Activated CD4-positive, alpha-beta T cell treated with anti-CD3 and anti-CD28 coated beads, Interleukin-2, Interleukin-4, amounts not matched to agents 100 ng/mL and 50 ng/mL, durations not matched to agents 16 hours and 8 hours (primary cell): ENCODE data around the gene BRIP1.
"Not testable (repeated sequence)": the region's sequence is repeated elsewhere in the genome, so short reads cannot be mapped to it uniquely, and the experiment has no call there.

ENCODE experiments used
- DNase-seq: peaks from one replicate; pipeline ENCODE4 v3.0.0-alpha.2; 2020; ENCODE audit warnings: low spot score

Gene BRIP1

DNA sequence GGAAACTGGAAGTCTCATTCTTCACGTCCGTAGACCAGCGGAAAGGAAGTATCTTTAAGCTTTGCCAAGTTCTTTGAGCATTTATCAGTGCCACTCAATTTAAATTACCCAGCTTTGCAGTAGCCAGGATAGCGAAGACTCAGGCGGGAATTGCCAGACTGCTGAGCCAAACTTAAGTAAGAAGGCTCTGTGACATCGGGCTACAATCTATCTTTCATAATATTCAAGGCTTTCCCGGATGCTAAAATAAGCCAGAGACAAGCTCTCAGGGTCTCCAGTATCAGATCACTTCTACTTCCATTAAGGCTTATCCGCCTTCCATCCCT lies 436 bp upstream of the BRIP1 start:
- DNase-seq = no peak

DNA sequence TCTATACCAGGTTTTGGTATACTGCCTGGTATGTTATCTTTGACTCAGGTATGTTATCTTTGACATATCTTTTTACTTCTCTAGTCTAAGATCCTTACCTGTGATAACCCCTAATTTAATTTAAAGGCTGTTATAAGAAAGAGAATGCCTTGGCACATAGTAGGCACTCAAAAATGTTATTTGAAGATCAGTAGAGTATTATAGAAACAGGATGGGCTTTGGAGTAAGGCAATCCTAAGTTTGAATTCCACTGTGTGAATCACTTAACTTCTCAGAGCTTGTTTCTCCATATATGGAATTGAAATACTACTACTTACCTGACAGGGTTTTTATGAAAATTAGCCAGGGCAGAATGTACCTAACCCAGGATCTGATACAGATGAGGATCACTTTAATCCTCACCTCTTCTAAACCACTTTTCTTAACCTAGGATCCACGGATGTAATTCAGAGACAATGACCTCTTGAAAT lies 1.2 kb downstream of the BRIP1 start:
- DNase-seq = no peak

GRCh38 chr17:61860397-61860796 lies 2.9 kb downstream of the BRIP1 start:
- DNase-seq = not testable (repeated sequence)

- no peak for DNase-seq
Observed at GRCh38 chr17:61856035-61856434, 7.3 kb downstream of the BRIP1 start.

- no peak for DNase-seq
Observed at GRCh38 chr17:61852857-61853256, 10.5 kb downstream of the BRIP1 start.

DNA sequence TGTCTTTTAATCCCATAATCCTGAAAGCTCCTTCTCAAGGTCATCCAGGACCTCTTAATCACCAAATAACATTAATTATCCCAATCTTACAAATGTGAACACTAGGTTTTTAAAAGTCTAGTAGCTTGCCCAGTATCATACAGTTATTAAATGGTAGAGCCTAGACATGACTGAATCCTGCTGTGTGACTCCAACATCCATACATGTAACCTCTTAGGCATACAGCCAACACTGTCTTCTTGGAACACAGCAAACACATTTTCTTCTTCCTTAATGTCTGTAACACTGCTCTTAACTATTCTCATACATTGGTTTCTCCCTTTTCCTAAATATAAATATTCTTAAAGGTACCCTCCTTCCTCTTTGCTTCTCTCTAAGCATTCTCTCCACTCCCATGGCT lies 13.7 kb downstream of the BRIP1 start:
- DNase-seq = no peak

- no peak for DNase-seq
Observed at GRCh38 chr17:61848896-61849295, 14.4 kb downstream of the BRIP1 start.

DNA sequence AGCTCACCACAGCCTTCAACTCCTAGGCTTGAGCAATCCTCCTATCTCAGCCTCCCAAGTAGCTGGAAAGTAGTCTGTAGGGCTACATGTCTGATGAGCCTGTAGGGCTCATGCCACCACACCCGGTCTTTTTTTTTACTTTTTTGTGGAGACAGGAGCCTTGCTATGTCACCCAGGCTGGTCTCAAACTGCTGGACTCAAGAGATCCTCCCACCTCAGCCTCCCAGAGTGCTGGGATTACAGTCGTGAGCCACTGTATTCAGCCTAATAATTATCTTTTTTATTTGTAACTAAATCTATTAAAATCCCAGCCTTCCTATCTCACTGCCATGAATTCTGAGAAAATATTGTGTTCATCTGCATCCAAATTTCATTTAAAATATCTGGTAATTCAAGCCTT lies 15.1 kb downstream of the BRIP1 start:
- DNase-seq = no peak

- DNase-seq = no peak
Observed at GRCh38 chr17:61847659-61848058, 15.7 kb downstream of the BRIP1 start.

GRCh38 chr17:61846761-61847375 lies 16.5 kb downstream of the BRIP1 start:
- DNase-seq = no peak

- DNase-seq = no peak
Observed at GRCh38 chr17:61846088-61846487, 17.2 kb downstream of the BRIP1 start.

DNA sequence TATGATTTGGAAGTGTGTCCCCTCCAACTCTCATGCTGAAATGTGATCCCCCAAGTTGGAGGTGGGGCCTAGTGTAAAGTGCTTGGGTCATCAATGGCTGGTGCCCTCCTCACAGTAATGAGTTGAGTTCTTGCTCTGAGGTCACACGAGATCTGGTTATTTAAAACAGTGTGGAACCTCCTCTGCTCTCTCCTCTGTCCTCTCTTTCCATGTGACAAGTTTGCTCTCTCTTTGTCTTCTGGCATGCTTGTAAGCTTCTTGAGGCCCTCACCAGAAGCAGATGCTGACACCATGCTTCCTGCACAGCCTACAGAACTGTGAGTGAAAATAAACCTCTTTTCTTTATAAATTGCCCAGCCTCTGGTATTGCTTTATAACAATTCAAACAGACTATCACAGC lies 19.9 kb downstream of the BRIP1 start:
- DNase-seq = no peak

DNA sequence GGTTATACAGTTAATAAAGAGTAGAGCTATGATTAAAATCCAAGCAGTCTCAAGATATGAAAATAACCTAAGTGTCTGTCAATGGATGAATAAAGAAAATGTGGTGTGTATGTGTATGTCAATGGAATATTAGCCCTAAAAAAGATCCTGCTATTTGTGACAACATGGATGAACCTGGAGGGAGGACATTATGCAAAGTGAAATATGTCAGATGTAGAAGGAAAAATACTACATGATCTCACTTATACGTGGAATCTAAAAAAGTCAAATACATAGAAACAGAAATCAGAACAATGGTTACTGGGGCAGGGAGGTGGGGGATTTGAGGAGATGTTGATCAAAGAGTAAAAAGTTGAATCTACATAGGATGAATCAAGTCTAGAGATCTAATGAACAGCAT lies 20.4 kb downstream of the BRIP1 start:
- no peak for DNase-seq

DNA sequence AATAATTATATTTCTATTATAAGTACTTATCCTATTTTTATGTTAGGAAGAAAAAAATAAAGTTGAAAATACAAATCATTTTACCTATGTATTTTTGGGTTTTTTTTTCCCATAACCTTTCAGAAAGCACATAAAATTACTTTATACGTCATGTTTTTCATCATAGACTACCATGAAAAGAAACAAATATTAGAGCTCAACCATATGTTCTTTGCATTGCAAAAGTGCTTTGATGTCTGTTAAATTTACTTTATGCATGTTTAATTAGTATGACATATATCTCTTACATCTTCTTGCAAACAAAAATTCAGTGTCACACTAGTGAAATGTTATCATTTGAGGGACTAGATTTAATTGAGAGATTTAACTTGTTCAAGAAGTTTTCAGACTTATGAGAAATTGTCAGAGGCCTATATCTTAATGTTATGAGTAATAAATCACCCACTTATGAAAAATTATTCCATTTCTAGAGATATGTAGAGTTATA lies 24.0 kb downstream of the BRIP1 start:
- DNase-seq = no peak

DNA sequence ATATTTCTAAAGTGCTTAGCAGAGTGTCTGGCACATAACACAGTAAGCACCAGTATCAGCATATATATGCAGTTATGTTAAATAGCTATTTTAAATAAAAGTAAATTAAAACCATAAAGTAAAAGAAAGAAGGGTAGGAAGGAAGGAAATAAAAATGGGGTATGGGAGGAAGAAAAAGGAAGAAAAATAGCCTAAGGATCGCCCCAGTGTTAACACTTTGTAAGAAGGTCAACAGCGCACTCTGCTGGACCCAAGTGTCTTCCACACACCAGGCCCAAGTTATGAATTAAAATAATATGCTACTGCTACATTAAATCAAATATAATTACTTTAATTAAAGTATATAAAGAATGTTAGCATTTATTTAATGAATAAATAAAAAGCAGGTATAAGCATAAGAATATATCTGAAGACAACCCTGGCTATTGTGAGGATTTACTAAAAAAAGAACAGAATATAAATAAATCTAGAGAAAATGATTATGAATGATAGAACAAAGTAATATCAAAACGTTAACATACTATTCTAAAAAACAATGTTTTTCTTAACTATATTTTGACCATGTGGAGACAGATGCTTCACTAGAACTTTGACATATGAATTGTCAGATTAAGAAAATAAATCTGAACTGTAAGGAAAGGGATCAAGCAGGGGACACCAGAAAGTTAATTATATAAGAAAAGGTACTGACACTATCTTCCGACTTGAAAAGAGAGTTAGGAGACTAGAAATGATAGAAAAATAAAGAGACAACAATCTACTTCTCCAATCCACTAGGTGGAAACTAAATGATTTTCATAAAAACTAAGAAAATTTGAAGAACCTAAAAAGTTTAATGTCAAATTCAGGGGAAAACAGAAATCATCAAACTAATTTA lies 25.9 kb downstream of the BRIP1 start:
- peak; percentile 53 for DNase-seq

DNA sequence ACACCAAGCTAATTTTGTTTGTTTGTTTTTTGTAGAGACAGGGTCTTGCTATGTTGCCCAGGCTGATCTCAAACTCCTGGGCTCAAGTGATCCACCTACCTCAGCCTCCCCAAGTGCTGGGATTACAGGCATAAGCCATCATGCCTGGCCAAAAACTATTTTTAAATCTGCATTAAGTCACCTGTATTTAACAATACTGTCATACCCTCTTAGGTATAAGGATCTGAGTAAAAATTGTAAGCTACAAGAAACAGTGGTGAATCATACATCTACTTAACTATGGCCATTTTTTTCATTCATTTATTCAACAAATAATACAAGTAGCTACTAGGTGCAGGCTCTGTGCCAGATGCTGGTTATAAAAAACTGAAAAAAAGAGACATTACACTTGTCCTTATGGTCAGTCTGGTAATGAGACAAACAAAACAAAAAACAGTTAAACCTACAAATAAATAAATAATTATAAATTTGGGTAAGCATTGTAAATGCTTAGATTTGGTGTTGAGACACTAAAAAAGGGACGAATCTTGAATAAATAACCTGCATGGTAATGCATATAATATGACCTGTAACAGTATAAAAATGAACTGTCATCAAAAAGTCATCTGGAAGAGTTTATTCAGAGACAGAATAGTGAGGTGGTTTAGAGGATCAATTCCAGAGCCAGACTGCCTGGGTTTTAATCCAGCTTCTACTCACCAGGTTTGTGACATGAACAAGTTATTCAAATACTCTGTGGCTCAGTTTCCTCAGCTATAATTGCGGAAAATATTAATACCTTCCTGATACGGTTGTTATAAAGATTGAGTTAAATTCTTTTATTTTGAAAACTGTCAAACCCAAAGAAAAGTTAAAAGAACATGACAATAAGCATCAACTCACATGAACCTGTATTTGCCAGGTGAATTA lies 26.8 kb downstream of the BRIP1 start:
- no peak for DNase-seq

DNA sequence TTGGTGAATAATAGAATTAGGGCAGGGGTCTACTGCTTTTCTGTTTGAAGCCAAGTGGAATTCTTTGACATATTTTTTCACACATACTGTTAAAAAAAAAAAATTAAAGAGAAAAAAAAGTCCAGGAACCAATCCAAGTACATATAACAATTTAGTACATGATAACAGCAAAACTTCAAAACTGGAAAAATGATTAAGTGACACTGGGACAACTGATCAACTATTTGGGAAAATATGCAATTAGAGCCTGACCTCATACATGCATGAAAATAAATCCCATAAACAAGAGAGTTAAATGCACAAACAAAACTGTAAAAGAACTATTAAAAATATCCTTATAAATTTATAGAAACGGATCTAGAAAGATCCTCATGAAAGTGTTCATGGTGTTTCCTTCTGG lies 27.7 kb downstream of the BRIP1 start:
- no peak for DNase-seq

- DNase-seq = no peak
Observed at GRCh38 chr17:61834610-61835009, 28.7 kb downstream of the BRIP1 start.

DNA sequence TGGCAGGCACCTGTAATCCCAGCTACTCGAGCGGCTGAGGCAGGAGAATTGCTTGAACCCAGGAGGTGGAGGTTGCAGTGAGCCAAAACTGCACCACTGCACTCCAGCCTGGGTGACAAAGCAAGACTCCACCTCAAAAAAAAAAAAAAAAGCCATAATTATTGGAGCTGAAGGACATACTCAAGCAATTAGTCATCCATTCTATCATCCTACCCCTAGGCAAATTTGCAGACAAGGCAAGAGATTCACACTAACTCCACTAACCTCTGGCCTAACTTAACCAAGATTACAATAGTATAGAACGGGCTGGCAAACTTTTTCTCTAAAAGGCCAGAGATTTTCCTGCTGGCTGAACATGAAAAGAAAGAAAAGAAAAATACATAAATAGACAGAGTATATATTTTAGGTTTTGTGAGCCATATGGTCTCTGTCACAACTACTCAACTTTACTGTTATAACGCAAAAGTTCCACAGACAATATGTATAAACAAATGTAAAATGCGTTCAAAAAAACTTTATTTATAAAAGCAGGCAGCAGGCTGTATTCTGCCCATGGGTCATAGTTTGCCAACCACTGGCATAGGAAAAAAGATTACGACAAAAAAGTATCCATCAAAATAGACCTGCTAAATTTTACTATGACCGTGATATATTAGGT lies 29.7 kb downstream of the BRIP1 start:
- no peak for DNase-seq

- DNase-seq = no peak
Observed at GRCh38 chr17:61832463-61832862, 30.9 kb downstream of the BRIP1 start.

DNA sequence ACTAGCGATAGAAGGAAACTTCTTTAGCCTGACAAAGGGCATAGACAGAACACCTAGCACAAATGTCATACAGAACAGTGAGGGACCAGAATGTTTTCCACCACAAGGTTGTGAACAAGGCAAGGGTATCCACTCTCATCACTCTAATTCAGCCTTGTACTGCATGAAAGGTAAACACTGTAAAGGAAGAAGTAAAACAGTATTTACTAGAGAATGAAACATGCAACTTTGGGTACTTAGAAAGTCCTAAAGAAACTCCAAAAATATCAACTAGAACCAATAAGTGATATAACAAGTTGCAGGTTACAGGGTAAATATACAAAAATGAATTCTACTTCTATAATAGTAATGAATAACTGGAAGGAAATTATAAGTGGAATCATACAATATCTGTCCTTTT lies 32.2 kb downstream of the BRIP1 start:
- no peak for DNase-seq

- no peak for DNase-seq
Observed at GRCh38 chr17:61828694-61829093, 34.6 kb downstream of the BRIP1 start.
